NOMO-1 treated with DMSO at 0.1 percent for 48 hours (cell line): Measurements from ENCODE around the gene LRRC8E.

Experiments used
- DNase-seq: peaks from one replicate; lab custom pipeline; 2025; ENCODE audit not compliant: unreplicated experiment; lab: John Stamatoyannopoulos, UW

The LRRC8E gene

GRCh38 chr19:7918615-7919421, 30.5 kb downstream of the LRRC8E start:
- DNase-seq: no peak

GRCh38 chr19:7919610-7920518, 31.6 kb downstream of the LRRC8E start, which contains the start of gene SNAPC2:
SNAPC2 (plus strand) TSS chr19:7920338; CDS start chr19:7920367, 29 bp downstream.
- peak; percentile 85 for DNase-seq

GRCh38 chr19:7920519-7921301, 32.4 kb downstream of the LRRC8E start:
- DNase-seq: peak; percentile 96

GRCh38 chr19:7921302-7921966, 33.1 kb downstream of the LRRC8E start:
- DNase-seq: no peak

GRCh38 chr19:7921967-7922835, 33.9 kb downstream of the LRRC8E start:
- no peak for DNase-seq

DNA sequence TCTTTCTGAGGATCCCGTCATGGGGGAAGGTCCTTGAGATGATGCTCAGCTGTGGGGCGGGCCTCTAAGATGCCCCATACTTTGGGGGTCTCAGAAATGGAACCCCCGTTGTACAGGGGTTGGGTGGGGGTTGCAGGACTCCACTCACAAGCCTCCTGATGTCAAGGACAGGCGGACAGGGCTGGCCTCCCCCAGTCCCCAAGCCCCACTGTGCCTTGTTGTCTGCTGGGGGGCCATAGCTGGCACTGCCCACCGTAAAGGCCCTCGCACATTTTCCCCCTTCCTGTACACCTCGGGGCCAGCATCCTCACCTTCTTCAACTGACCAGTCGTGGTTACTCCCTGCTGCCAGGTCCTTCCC, 34.5 kb downstream of the LRRC8E start:
- DNase-seq: no peak

DNA sequence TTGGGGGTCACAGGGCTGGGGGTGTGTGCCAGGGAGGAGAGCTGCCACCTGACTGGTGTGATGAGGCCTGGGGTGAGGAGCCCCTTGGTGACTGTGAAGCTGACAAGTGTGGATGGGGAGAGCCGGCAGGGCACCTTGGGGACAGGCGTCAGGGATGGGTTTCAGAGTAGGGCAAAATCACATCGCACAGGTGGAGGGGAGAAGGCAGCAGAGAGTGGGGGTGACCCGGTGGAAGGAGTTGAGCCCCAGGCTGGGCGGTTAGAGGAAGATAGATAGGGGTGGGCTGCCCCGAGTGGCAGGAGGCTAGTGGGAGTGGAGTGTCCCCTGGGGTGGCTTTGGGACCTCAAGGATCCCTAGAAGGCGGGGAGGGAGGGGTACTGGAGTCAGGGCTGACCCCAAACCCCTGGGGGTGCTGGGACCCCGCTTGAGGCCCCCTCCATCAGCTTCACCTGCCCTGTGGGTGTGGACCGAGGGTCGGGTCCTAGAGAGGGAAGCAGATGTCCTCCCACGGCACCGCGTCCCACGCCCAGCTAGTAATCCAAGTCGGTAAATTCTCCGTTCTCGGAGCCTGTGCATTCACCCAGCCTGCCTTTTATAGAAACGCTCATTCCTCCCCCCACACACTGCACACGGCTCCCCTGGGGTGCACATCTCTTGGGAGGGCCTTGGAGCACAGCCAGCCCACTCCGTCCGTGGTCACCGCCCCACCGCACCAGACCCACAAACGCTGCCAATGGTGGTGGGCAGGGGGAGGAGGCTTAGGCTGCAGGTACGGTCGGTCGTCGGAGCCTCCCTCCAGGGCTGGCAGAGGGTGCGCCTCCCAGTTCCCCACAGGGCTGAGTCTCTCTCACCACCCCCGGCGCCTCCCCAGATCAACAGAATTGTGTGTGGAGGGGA, 35.2 kb downstream of the LRRC8E start:
- no peak for DNase-seq

GRCh38 chr19:7924241-7924640, 35.9 kb downstream of the LRRC8E start:
- no peak for DNase-seq

DNA sequence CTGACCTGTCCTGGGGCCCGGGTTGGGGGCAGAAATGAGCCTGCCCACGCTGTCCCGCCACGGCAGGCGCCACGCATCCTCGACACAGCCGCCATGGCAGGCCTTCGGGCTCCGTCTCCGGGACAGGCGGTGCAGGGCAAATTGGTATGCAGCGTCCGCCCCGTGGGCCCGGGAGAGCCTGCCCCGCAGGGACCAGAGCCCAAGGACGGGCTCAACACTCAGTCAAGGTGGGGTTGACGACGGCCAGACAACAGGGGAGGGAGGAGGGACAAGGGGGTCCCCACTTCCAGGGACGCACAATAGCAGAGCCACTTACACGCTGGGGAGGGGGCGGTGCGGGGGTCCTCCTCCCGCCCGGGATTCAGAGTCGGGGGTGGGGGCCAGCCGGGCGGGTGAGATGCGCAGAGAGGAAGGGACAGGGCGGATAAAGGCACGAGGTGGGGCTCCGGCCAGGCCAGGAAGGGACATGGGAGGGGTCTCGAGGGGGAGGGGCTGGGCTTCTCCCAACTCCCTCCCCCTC, 36.4 kb downstream of the LRRC8E start:
- no peak for DNase-seq

DNA sequence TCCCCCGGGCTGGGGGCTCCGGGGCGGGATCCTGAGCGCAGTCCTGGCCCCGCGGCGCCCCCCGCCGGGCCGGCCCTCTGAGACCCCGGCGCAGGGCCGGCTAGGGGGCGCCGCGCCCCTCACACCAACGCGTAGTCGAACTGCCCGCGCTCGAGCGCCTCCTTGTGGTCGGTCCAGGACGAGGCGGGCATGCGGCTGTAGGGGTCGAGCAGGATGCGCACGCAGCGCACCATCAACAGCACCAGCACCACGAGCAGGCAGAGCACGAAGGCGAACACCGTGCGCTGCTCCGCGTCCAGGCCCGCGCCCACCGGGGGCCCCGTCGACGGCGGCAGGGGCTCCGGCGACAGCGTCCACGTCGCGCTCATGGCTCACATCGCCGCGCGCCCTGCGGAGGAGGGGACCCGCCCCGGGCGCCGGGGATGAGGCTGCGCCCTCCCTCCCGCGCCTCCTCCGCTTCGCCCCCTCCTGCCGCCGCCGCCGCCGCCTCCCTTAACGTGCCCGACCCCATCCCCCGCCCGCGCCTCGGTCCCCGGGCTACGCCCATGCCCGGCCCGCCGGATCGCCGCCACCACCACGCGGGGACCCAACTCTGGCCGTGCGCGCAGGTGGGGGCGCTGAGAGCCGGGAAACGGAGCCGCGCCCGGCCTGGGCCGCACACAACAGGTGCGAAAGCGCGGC, 37.0 kb downstream of the LRRC8E start:
- peak; percentile 64 for DNase-seq

GRCh38 chr19:7926021-7926726, 37.9 kb downstream of the LRRC8E start, which contains the start of gene CTXN1:
CTXN1 (minus strand) TSS chr19:7926135; CDS start chr19:7925538, 597 bp downstream.
- no peak for DNase-seq

DNA sequence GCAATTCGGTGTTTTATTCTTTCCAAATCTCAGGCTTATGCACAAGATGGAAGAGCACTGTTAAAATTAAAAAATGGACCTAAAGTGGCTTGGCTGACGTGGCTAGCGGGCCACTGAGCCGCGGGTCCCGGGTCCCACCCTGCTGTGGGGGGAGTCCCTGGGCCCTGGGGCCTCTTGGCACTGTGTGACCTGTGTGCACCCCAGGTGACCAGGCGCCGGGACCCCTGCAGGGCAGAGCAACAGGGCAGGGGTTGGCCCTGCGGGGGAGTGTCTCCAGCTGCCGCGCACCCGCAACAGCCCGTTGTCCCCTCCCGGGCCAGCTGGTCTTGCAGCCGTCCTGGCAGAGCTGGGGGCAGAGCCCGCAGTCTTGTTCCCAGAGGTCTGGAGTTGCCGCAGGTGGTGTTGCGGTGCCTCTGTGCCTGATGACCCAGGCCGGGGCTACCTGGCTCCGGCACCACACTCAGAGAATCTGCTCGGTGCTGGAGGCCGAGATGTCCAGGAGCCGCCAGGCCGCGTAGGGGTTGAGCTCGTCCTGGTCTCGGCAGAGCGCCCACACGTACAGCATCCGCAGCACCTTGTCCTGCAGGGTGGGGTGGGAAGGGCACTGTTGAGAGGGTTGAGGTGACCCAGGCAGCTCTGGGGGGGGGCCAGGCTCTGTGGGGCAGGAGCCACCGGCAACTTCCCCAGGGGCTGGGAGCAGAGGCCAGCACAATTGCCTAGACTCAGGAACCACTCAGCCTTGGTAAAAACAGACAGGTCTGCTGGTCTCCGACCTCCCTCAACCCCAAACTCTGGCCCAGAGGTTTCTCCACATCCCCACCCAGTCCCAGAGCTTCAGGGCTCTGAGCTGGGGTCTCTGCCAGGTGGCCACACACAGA, 38.7 kb downstream of the LRRC8E start:
- no peak for DNase-seq

DNA sequence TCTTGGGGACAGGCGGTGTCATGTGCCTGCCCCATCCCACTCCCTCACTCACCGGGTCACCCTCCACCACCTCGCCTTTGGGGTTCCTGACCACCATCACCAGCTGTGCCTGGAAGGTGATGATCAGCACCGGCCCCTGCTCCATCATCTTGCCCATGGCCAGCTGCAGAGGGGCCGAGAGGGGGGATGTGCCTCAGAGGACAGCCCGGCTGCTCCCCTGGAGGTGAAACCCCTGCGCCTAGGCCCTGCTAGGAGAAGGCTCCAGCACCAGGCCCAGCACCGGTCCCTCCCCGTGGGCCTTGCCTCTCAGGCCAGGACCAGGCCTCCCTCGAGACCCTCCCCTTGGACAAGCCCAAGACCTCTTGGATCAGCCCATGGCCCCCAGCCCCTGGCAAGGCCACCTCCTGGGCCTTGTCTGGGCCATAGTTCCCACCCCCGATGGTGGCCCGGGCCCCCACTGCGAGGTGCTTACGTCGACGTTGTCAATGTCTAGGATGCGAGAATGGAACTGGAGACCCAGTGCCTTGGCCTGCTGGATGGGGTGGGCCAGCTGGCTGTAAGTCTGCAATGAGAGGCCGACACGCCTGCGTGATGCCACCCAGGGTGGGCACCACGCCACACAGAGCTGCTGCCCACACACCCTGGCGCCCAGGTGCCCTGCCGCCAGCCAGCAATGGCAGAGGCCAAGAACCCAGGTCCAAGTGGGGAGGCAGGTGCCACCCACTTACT, 39.5 kb downstream of the LRRC8E start:
- DNase-seq: no peak

GRCh38 chr19:7928334-7928706, 40.0 kb downstream of the LRRC8E start:
- DNase-seq: no peak
